GM19023 (cell line): ENCODE results near the gene MRGPRX2.

ENCODE experiments used
- ATAC-seq: cut with Tn5 transposase; IDR thresholded peaks from one replicate; pipeline ENCODE4 v1.9.1; 2021; ENCODE audit warnings: mild to moderate bottlenecking, moderate library complexity; ENCODE audit not compliant: unreplicated experiment

Gene MRGPRX2

GRCh38 chr11:19013181-19013857 is 47.2 kb downstream of the MRGPRX2 start:
- ATAC-seq = no peak

- ATAC-seq = no peak
Observed at GRCh38 chr11:19012636-19013035, 47.9 kb downstream of the MRGPRX2 start.
